H9 (cell line): ENCODE data around the gene DHRSX. TPM values are rescaled to one million over a fixed set of nuclear protein-coding genes. Genes with fewer than 3 reads are reported as not detected.

Source experiments
- DNase-seq: peaks from one replicate; pipeline ENCODE4 v3.0.0-alpha.2; 2017
- H2AFZ ChIP-seq: one replicate; pipeline ENCODE4 v1.6.1; 2013; ENCODE audit warnings: mild to moderate bottlenecking, low read length, control low read depth, moderate library complexity
- H2AK5ac ChIP-seq: 2 replicates; pipeline ENCODE4 v1.6.1; 2013; ENCODE audit warnings: low read length, control low read depth, mixed read lengths; ENCODE audit not compliant: insufficient read length
- H2BK120ac ChIP-seq: one replicate; pipeline ENCODE4 v1.6.1; 2013; ENCODE audit warnings: low read depth, mild to moderate bottlenecking, low read length, control low read depth, inconsistent platforms; ENCODE audit not compliant: poor library complexity, severe bottlenecking
- H2BK12ac ChIP-seq: 2 replicates; pipeline ENCODE4 v1.6.1; 2013; ENCODE audit warnings: low read length, control low read depth, mixed read lengths, low read depth; ENCODE audit not compliant: insufficient read length
- H2BK15ac ChIP-seq: 2 replicates; pipeline ENCODE4 v1.6.1; 2013; ENCODE audit warnings: low read depth, low read length, control low read depth
- H2BK20ac ChIP-seq: one replicate; pipeline ENCODE4 v1.6.1; 2013; ENCODE audit warnings: low read depth, mild to moderate bottlenecking, low read length, control low read depth, inconsistent platforms; ENCODE audit not compliant: poor library complexity, severe bottlenecking
- H2BK5ac ChIP-seq: 2 replicates; pipeline ENCODE4 v1.6.1; 2013; ENCODE audit warnings: low read length, control low read depth, mixed read lengths; ENCODE audit not compliant: insufficient read length
- H3K14ac ChIP-seq: 2 replicates; pipeline ENCODE4 v1.6.1; 2013; ENCODE audit warnings: low read length, control low read depth; ENCODE audit not compliant: insufficient read depth
- H3K18ac ChIP-seq: 2 replicates; pipeline ENCODE4 v1.6.1; 2013; ENCODE audit warnings: low read depth, mild to moderate bottlenecking, mixed read lengths, low read length, control low read depth; ENCODE audit not compliant: insufficient read length
- H3K23ac ChIP-seq: 2 replicates; pipeline ENCODE4 v1.6.1; 2013; ENCODE audit warnings: low read length, control low read depth, mixed read lengths, low read depth; ENCODE audit not compliant: insufficient read length
- H3K23me2 ChIP-seq: 2 replicates; pipeline ENCODE4 v1.6.1; 2013; ENCODE audit warnings: low read depth, mild to moderate bottlenecking, mixed read lengths, low read length, control low read depth; ENCODE audit not compliant: insufficient read length, poor library complexity, severe bottlenecking
- H3K27ac ChIP-seq: 2 replicates; pipeline ENCODE4 v1.5.1; 2013; ENCODE audit warnings: low read length, control low read depth, mixed read lengths, low read depth; ENCODE audit not compliant: insufficient read length
- H3K27me3 ChIP-seq: 2 replicates; pipeline ENCODE4 v1.6.1; 2013; ENCODE audit warnings: low read length, control low read depth, inconsistent platforms; ENCODE audit not compliant: insufficient read depth
- H3K4ac ChIP-seq: 2 replicates; pipeline ENCODE4 v1.6.1; 2013; ENCODE audit warnings: low read depth, mild to moderate bottlenecking, control low read depth, inconsistent platforms, low read length, moderate library complexity
- H3K4me1 ChIP-seq: 2 replicates; pipeline ENCODE4 v1.6.1; 2013; ENCODE audit warnings: low read length, control low read depth, inconsistent platforms; ENCODE audit not compliant: insufficient read depth
- H3K4me2 ChIP-seq: 2 replicates; pipeline ENCODE4 v1.6.1; 2013; ENCODE audit warnings: low read length, control low read depth, mixed read lengths; ENCODE audit not compliant: insufficient read length, insufficient read depth
- H3K56ac ChIP-seq: 2 replicates; pipeline ENCODE4 v1.6.1; 2013; ENCODE audit warnings: low read depth, mild to moderate bottlenecking, mixed read lengths, low read length, control low read depth; ENCODE audit not compliant: insufficient read length
- H3K79me1 ChIP-seq: 2 replicates; pipeline ENCODE4 v1.6.1; 2013; ENCODE audit warnings: low read depth, mild to moderate bottlenecking, moderate library complexity, low read length, control low read depth, inconsistent platforms; ENCODE audit not compliant: insufficient read depth, poor library complexity, severe bottlenecking
- H3K79me2 ChIP-seq: 2 replicates; pipeline ENCODE4 v1.6.1; 2013; ENCODE audit warnings: low read length, control low read depth, inconsistent platforms; ENCODE audit not compliant: insufficient read depth
- H3K9ac ChIP-seq: 2 replicates; pipeline ENCODE4 v1.6.1; 2013; ENCODE audit warnings: low read length, control low read depth, mixed read lengths; ENCODE audit not compliant: insufficient read length; ENCODE audit errors: extremely low read depth
- H3K9me3 ChIP-seq: one replicate; pipeline ENCODE4 v1.6.1; 2013; ENCODE audit warnings: low read depth, low read length, inconsistent platforms; ENCODE audit not compliant: control insufficient read depth
- H3T11ph ChIP-seq: one replicate; pipeline ENCODE4 v1.6.1; 2013; ENCODE audit warnings: mild to moderate bottlenecking, low read length, control low read depth, inconsistent platforms
- H4K20me1 ChIP-seq: one replicate; pipeline ENCODE4 v1.6.1; 2013; ENCODE audit not compliant: control insufficient read depth, insufficient read length, insufficient read depth
- H4K5ac ChIP-seq: 2 replicates; pipeline ENCODE4 v1.6.1; 2013; ENCODE audit warnings: low read depth, mild to moderate bottlenecking, mixed read lengths, low read length, control low read depth; ENCODE audit not compliant: insufficient read length
- H4K8ac ChIP-seq: replicated peaks from 2 replicates; pipeline ENCODE4 v1.6.1; 2013; ENCODE audit warnings: low read length, control low read depth, mixed read lengths, low read depth; ENCODE audit not compliant: insufficient read length
- H4K91ac ChIP-seq: 2 replicates; pipeline ENCODE4 v1.6.1; 2013; ENCODE audit warnings: low read depth, mild to moderate bottlenecking, moderate library complexity, mixed read lengths, low read length, control low read depth; ENCODE audit not compliant: insufficient read length
- H3K27ac Mint-ChIP-seq, 3 experiments: 2 replicates in 2 of 3; 3 replicates in 1 of 3; pipeline ENCODE4 v1.8.0; 2020 to 2021; ENCODE audit warnings: mixed read lengths in 3 of 3, mild to moderate bottlenecking in 1 of 3, moderate library complexity in 1 of 3
- H3K27me3 Mint-ChIP-seq: 2 replicates; pipeline ENCODE4 v1.8.0; 2021; ENCODE audit warnings: low read depth, mild to moderate bottlenecking, moderate library complexity, mixed read lengths
- H3K36me3 Mint-ChIP-seq, 3 experiments: 2 replicates in 2 of 3; 3 replicates in 1 of 3; pipeline ENCODE4 v1.8.0; 2020 to 2021; ENCODE audit warnings: low read depth in 3 of 3, mixed read lengths in 3 of 3; ENCODE audit not compliant: insufficient read depth in 1 of 3
- H3K4me1 Mint-ChIP-seq, 2 experiments: 2 replicates each; pipeline ENCODE4 v1.8.0; 2020; ENCODE audit warnings: mixed read lengths in 2 of 2
- H3K4me3 Mint-ChIP-seq, 2 experiments: 2 replicates in 1 of 2; 3 replicates in 1 of 2; pipeline ENCODE4 v1.8.0; 2020 to 2021; ENCODE audit warnings: mild to moderate bottlenecking in 2 of 2, mixed read lengths in 2 of 2, moderate library complexity in 1 of 2
- H3K9me3 Mint-ChIP-seq, 2 experiments: 2 replicates in 1 of 2; 3 replicates in 1 of 2; pipeline ENCODE4 v1.8.0; 2020; ENCODE audit warnings: mild to moderate bottlenecking in 2 of 2, mixed read lengths in 2 of 2, moderate library complexity in 1 of 2
- CTCF ChIP-seq: fragments of 200-600 bp; sonication (generic); conservative IDR thresholded peaks from 3 replicates; pipeline ENCODE4 v1.8.0; 2021; ENCODE audit warnings: antibody characterized with exemption, mild to moderate bottlenecking
- WGBS: extraction: QIAGEN DNeasy Blood & Tissue Kit; methylation state at CpG from one replicate; pipeline ENCODE4 v1.1.7; 2013; ENCODE audit warnings: missing lambda C conversion rate, low lambda C conversion rate, mixed read lengths; ENCODE audit not compliant: insufficient read length; ENCODE audit errors: extremely low coverage; 5-methylcytosine and 5-hydroxymethylcytosine counted together
- total RNA-seq: library from RNA; stranded (reverse); gene quantifications from 2 replicates; pipeline ENCODE4 v1.2.1, GENCODE V29; 2021

Gene DHRSX
- total RNA-seq, 1 experiment from 2014 or later: 44.0 TPM

GRCh38 chrX:2489446-2490445, 11.0 kb downstream of the DHRSX start:
- Histone ChIP-seq H3K9me3 (no peaks in the 10 kb centered on the region), H2BK20ac (no peak overlapping the region), H3K4ac (no peak overlapping the region), H3K27ac (no peak overlapping the region), H4K91ac (no peak overlapping the region), H2AK5ac (no peak overlapping the region), H2AFZ (no peak overlapping the region), H4K20me1 (no peaks in the 10 kb centered on the region), H3K4me2 (no peak overlapping the region), H3K18ac (no peak overlapping the region), H3T11ph (no peak overlapping the region), H3K4me1 (peaks cover 3% of the 10 kb centered on the region), H2BK120ac (no peak overlapping the region), H3K14ac (no peak overlapping the region), H4K5ac (no peak overlapping the region), H2BK5ac (no peak overlapping the region), H3K9ac (no peak overlapping the region), H3K27me3 (no peaks in the 10 kb centered on the region), H3K23ac (no peak overlapping the region), H3K79me2 (peaks cover 5% of the 10 kb centered on the region; the same call in 1 of the 2 replicates), H2BK15ac (no peak overlapping the region), H3K56ac (no peak overlapping the region), H3K23me2 (peaks cover 3% of the 10 kb centered on the region), H2BK12ac (no peak overlapping the region), H4K8ac (no peak overlapping the region), H3K79me1 (peaks cover 6% of the 10 kb centered on the region)
- peaks cover 39 to 61% (median 59%) of the 10 kb centered on the region in 3 experiments; a peak in 6 of 7 replicates for H3K36me3 Mint-ChIP-seq
- no peak overlapping the region for H3K4me3 Mint-ChIP-seq
- no peaks in the 10 kb centered on the region for H3K27me3 Mint-ChIP-seq
- H3K27ac Mint-ChIP-seq: no peak overlapping the region
- no peak for TF ChIP-seq CTCF
- no peaks in the 10 kb centered on the region for H3K9me3 Mint-ChIP-seq
- WGBS: no CpG with 5 or more reads among the region's 65 CpGs
- DNase-seq: no peak
- H3K4me1 Mint-ChIP-seq: peaks cover 35 to 37% of the 10 kb centered on the region in 2 experiments
